Measurements from ENCODE around the gene ADARB2.

- TF ChIP-seq, protein P1, sequence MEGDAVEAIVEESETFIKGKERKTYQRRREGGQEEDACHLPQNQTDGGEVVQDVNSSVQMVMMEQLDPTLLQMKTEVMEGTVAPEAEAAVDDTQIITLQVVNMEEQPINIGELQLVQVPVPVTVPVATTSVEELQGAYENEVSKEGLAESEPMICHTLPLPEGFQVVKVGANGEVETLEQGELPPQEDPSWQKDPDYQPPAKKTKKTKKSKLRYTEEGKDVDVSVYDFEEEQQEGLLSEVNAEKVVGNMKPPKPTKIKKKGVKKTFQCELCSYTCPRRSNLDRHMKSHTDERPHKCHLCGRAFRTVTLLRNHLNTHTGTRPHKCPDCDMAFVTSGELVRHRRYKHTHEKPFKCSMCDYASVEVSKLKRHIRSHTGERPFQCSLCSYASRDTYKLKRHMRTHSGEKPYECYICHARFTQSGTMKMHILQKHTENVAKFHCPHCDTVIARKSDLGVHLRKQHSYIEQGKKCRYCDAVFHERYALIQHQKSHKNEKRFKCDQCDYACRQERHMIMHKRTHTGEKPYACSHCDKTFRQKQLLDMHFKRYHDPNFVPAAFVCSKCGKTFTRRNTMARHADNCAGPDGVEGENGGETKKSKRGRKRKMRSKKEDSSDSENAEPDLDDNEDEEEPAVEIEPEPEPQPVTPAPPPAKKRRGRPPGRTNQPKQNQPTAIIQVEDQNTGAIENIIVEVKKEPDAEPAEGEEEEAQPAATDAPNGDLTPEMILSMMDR (IDR thresholded peaks at IDR 0.05) = no peak
- no peak for TF ChIP-seq POLR2A (IDR thresholded peaks at IDR 0.05)
These were observed 142.1 kb downstream of the ADARB2 start for GRCh38 chr10:1595242-1595600.
